ENCODE measurements around the gene RTP1. TPM values are rescaled to one million over a fixed set of nuclear protein-coding genes. Genes with fewer than 3 reads are reported as not detected.
A peak's percentile ranks its signal among the peaks of the same experiment; 100 is the strongest.

The RTP1 gene
- total RNA-seq, 1 donor: not detected

GRCh38 chr3:187209491-187209890 is 12.2 kb downstream of the RTP1 start:
- H3K4me3 ChIP-seq (ENCODE audit: low read depth, low read length): no peak overlapping the region
- TF ChIP-seq, protein P1, sequence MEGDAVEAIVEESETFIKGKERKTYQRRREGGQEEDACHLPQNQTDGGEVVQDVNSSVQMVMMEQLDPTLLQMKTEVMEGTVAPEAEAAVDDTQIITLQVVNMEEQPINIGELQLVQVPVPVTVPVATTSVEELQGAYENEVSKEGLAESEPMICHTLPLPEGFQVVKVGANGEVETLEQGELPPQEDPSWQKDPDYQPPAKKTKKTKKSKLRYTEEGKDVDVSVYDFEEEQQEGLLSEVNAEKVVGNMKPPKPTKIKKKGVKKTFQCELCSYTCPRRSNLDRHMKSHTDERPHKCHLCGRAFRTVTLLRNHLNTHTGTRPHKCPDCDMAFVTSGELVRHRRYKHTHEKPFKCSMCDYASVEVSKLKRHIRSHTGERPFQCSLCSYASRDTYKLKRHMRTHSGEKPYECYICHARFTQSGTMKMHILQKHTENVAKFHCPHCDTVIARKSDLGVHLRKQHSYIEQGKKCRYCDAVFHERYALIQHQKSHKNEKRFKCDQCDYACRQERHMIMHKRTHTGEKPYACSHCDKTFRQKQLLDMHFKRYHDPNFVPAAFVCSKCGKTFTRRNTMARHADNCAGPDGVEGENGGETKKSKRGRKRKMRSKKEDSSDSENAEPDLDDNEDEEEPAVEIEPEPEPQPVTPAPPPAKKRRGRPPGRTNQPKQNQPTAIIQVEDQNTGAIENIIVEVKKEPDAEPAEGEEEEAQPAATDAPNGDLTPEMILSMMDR (IDR thresholded peaks at IDR 0.05; ENCODE audit: insufficient read depth, low read length): no peak
- peak; percentile 88 for DNase-seq (ENCODE audit: low read depth)

DNA sequence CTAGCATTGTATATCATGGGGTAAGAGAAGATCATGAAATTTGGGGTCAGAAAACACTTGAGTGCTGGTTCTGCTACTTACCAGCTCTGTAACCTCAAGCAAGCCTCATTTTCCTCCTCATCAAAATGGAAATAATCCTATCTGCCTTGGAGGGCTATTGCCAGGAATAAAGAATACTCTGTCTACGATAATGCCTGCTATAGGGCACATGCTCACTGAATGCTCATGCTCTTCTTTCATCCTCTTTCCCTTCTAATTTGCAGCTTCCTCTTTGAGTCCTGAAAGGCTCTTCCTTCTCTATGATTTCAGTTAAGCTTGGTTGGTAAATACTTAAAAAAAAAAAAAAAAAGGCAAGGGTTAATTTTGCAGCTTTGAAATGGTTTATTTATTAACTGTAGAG is 12.8 kb downstream of the RTP1 start:
- TF ChIP-seq, protein P1 (IDR thresholded peaks at IDR 0.05; ENCODE audit: insufficient read depth, low read length): no peak
- no peak overlapping the region for H3K4me3 ChIP-seq (ENCODE audit: low read depth, low read length)
- no peak for DNase-seq (ENCODE audit: low read depth)

GRCh38 chr3:187210545-187211327 is 13.4 kb downstream of the RTP1 start:
- TF ChIP-seq, protein P1 (IDR thresholded peaks at IDR 0.05; ENCODE audit: insufficient read depth, low read length): no peak
- DNase-seq (ENCODE audit: low read depth): peak; percentile 97
- no peak overlapping the region for H3K4me3 ChIP-seq (ENCODE audit: low read depth, low read length)

GRCh38 chr3:187211532-187212195 is 14.4 kb downstream of the RTP1 start:
- DNase-seq (ENCODE audit: low read depth): peak; percentile 86
- no peak overlapping the region for H3K4me3 ChIP-seq (ENCODE audit: low read depth, low read length)
- TF ChIP-seq, protein P1 (IDR thresholded peaks at IDR 0.05; ENCODE audit: insufficient read depth, low read length): no peak

- H3K4me3 ChIP-seq (ENCODE audit: low read depth, low read length): no peak overlapping the region
- TF ChIP-seq, protein P1 (IDR thresholded peaks at IDR 0.05; ENCODE audit: insufficient read depth, low read length): no peak
- DNase-seq (ENCODE audit: low read depth): no peak
Observed at GRCh38 chr3:187212196-187212545, 14.9 kb downstream of the RTP1 start.

DNA sequence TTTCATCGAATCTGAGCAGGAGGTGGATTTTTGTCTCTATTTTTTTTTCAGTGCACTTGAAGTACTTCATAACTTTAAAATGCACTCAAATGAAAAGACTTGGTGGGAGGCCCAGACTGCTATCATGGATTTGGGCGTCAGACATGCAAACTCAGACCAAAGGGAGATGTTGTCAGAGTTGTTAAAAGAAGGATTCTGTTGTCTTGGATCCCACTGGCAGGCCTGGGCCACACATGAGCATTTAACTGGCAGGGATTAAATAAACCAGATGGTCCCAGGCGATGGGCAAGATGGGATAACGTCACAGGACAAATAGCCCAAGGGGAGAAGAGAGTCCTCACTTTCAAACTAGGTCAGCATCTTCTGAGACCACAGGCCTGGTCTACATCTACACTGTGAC is 15.4 kb downstream of the RTP1 start:
- TF ChIP-seq, protein P1 (IDR thresholded peaks at IDR 0.05; ENCODE audit: insufficient read depth, low read length): no peak
- peak; percentile 83 for DNase-seq (ENCODE audit: low read depth)
- H3K4me3 ChIP-seq (ENCODE audit: low read depth, low read length): no peak overlapping the region
